ENCODE measurements around the gene KLHL29.

Gene KLHL29

DNA sequence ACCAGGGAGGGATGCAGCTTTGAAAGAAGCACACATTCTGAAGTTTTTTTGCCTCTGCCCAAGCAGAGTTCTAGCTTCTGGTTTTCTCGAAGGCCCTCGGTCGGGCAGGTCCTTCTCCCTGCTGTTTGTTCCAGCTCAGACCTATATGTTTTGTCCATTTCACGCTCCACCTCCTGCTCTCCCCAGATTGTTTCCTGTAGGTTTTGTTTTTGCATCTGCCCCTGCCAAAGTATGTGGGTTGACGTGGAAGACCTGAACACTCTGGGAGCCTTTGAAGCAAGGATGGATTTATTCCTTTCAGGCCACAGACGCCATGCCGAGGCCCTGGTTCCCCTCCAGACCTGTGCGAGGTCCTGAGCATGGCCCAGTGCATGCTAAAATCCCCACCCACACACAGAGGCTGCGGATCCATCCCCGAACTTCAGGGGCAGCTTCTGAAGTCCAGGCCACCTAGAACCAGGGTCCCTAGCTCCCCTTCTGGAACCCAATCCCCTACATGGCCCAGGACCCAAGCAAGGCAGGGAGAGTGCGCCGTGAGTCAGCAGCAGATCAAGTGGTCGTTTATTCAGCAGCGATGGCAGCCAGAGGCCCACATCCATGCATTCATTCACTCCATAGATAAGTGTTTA, 205.4 kb downstream of the KLHL29 start:
- no peak for DNase-seq (ENCODE audit: low read depth, low spot score)

DNA sequence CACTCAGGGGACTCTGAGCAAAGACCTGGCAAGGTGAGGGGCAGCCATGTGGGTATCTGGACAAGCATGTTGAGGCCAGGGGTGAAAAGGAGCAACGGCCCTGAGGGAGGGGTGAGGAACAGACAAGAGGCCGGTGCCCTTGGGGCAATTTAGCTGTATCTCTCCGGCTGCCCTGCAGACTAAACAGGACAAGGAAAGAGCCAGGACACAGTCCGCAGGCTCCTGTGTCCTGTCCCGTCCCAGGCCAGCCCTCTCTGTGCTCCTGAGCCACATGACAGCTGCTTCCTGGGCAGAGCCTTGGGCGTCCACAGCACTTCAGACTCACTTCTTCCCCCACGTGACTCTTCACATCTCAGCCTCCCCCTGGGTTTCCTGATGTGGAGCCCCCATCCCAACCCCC, 206.1 kb downstream of the KLHL29 start:
- no peak for DNase-seq (ENCODE audit: low read depth, low spot score)

DNA sequence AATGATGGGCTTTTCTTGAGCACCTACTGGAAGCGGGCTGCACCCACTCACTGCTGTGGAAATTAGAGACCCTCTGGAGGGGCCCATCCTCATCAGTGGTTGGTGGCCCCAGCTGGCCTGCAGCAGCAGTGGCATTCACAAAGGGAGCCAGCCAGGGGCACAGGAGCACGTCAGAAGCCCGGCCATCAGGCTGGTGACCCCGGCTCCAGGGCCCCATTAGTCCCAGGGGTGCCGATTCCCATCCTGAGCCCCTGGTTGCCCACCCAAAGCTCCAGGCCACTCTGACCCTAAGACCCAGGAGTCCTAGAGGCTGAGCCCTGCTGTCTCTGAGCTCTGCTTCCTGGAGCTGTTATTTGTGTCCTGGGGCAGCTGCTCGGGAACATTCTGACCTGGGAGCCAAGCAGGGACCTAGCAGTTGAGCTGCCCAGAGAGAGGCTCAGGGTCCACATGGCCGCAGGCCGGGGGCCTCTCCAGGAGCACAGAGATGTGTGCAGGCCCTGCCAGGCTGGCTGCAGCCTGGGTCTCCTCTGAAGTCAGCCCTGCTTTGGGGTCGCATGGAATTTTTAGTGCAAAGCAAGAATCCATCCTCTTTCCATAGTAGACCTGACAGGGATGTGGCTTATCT, 207.2 kb downstream of the KLHL29 start:
- DNase-seq (ENCODE audit: low read depth, low spot score), result no peak

DNA sequence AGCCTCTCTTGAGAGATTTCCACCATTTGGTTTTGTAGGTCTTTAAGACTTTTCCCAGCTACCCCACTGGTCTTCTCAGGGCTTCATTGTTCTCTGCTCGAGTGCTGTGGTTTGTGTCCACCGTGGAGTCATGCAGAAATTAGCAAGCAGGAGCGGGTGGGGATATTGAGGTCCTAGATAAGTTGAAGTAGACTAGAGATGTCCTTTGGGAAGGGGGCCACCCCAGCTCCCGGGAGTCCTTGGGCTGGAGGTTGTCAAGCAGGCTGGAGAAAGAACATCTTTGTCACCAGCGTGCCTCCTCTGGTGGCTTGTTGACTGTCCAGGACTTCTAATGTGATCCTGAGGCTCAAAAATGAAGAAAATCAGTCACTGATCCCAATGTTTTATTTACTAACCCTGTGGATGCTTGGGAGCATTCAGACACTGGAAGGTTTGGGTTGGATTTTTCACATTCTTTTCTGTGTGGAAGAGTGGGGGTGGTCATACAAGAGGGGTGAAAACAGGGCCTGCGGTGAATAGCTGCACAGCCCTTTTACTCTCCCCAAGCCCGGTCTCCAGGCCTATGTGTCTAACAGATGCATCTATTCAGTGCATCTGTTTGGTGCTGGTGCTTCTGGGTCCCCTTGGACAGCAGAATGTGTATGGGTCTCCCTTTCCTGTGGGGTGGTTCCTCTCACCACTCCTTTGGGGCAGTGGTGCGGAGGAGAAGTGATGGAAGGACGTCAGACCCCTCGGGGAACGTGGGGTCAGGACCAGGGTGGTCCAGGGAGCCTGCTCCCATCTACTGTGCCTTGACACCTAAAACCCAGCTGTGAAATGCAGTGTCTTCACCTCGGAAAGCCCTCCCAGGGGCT, 208.1 kb downstream of the KLHL29 start:
- no peak for DNase-seq (ENCODE audit: low read depth, low spot score)

DNA sequence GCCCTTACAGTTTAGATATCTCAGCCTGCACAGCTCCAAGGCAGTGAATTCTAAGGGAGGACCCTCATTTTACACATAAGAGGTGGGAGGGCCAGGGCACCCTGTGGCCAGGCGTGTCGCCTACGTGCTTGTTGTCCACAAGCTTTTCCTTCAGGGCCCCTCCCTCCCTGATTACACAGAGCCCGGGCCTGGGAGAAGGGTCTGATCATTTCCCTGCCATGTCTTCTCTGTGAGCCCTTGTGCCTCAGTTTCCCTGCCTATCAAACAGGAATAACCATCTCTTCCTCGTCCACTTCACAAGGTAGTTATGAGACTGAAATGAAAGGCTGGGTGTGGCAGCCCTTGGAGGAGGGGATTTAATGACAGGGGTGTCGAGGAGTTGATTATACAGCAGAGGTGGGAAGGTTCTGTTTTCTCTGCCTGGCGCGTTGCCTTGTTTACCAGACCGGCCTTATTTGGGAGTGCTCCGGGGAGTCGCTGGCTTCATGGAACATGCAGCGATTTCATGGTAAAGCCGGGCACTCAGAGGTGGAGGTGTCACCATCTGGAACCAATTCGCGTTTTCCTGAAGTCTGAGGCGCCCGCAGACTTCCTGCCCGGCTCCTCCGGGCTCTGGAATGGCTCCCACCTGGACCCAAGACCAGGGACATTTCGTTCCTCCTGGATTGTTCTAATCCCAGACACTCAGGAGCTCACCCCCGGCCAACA, 208.9 kb downstream of the KLHL29 start:
- no peak for DNase-seq (ENCODE audit: low read depth, low spot score)

DNA sequence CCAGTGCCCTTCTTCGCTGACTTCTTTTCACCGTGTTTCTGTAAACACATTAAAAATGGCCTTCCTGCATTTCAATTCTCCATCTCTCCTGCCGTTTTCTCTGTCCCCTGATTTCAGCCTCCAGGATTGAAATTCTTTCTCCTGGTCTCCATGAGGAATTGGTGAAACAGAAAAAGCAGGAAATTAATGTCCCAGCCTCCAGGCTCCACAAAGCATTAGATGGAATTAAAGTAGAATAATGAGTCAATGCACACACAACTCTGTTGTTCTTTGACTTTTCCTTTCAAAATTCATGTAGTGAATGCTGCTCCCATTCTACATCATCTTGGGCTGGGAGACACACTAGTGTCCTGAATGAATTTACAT, 209.5 kb downstream of the KLHL29 start:
- no peak for DNase-seq (ENCODE audit: low read depth, low spot score)

DNA sequence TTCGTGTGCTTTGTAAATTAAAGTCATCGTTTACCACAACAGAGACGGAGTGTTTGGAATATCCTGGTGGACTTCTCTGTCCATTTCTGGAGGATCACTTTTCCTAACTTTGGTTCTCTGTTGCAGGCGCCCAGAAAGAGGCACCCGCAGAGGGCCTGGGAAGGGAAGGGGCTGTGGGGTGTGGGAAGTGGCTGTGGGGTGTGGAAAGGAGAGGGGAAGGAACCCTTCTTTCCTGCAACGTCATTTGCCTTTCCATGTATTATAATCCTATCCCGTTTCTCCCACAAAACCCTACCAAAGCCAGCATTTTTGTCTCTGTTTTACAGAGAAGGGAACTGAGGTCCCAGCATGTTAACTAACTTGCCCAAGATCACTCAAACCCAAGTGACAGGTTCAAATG, 210.0 kb downstream of the KLHL29 start:
- no peak for DNase-seq (ENCODE audit: low read depth, low spot score)

DNA sequence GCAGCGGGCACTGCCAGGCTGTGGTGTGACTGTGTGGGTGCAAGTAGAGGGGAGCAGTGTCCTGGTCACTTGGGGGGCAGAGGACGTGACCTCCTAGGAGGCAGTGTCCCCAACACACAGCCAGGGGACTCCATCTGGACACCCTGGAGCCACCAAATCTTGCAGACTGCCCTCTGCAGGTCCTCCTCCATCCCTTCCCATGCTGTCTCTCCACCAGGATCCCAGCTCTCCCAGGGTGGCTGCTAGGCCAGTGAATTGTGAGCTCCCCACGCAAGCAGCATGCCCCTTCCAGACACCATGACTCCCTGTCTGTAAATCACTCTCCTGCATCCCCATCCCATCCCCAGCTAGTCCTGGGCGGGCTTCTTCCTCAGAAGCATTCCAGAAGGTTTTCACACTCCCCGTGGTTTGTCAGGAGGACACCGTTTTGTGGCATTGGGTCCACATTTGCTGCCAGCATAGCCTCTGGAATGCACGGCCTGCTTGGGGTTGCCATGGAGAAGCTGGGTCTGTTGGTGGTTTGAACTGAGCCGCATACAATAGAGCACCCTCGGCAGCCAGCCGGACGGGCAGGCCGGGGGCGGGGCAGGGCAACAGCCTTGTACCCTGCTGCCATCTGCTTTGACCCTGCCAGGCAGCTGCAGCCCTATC, 210.7 kb downstream of the KLHL29 start:
- no peak for DNase-seq (ENCODE audit: low read depth, low spot score)

DNA sequence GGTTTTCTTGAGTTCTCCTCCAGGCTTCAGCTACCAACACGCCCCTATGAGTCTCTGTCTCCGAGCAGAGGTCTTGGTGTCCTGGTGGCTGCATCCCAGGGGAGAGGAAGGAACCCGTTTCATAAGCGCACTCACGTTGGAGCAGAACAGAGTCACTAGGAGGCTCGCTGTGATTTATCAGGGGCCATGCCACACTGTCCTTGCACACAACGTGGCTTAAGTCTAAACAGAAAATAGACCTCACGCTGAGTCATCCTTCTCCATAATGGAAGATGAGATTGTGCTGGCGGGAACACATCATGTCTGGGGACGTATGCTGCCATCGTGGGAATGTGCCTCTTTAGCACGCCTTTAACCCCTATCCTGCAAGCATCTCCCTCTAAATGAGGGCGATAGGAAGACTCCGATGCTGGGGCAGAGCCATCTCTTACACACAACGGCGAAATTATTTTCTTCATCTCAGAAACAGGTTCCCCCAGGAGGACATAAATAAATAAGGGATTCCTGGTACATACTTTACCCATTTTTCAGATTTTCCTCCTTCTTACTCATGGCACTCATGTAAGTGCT, 211.4 kb downstream of the KLHL29 start:
- no peak for DNase-seq (ENCODE audit: low read depth, low spot score)

DNA sequence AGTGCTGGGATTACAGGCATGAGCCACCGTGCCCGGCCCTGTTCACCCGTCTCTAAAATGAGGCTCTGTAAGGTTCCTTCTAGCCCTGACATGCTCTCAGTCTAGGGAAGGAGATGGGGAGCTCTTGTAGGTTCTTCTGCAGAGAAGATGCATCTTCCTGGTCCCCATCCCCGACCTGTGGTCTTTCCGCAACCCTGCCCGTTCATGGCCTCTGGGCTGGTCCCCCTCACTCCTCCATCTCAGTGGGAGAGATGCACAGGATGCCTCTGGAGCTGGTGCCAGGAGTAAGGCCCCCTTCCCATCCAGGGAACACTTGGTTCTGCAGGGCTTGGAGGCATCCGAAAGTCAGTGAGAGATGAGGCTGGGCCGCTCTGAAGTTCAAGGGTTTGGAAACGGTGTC, 212.7 kb downstream of the KLHL29 start:
- no peak for DNase-seq (ENCODE audit: low read depth, low spot score)

DNA sequence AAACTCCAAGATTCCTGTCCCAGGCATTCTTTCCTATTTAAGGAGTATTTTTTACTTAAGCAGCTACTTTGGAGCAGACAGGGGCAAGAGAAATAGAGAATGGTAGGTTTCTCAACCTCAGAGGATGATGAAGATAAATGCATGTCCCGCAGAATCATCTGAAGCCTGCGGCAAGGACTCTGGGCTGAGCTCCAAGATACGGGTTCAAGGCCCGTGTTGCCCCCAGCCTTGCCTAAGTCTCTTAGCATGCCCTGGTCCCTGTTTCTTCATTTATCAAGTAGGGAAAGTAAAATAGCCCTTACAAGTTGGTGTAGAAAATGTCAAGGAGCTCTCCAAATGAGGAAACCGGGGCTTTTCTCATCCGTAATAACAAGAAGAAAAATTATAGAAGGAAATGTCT, 214.0 kb downstream of the KLHL29 start:
- no peak for DNase-seq (ENCODE audit: low read depth, low spot score)

DNA sequence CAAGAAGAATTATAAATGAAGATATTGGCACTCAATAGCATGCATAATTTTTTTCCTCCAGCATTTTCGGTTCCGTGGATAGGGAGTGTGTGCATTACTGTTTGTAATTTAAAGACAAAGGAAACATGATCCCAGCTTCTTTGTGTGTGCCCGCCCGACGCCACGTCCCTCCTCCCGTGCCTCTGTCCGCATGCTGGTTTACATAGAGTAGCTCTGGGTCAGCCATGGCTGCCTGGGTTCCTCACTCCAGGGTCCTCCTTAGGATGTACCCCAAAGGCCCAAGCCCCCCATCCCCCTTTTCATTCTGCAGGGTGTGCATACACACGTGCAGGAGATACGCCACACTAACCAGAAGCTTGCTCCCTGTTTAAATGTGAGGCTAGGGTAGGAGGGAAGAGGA, 214.7 kb downstream of the KLHL29 start:
- DNase-seq (ENCODE audit: low read depth, low spot score), result no peak

DNA sequence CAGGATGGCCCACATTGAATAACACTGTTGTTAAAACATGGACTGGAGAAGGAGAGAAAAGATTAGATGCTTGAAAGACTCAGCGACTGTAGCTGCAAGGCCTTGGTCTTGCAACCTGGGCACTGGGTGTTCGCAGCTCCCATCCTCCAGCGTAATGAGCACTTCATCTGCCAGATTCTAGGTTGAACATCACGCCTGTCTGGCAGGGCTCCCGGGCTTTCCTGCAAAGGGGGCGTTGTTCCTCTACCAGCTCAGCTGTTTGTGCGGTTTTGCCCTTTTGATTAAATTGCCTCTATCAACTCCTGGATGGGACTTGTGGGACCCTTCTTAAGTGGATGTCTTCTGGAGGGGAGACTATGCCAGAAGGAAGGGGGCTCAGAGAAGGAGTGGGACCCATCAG, 215.4 kb downstream of the KLHL29 start:
- DNase-seq (ENCODE audit: low read depth, low spot score), result no peak

DNA sequence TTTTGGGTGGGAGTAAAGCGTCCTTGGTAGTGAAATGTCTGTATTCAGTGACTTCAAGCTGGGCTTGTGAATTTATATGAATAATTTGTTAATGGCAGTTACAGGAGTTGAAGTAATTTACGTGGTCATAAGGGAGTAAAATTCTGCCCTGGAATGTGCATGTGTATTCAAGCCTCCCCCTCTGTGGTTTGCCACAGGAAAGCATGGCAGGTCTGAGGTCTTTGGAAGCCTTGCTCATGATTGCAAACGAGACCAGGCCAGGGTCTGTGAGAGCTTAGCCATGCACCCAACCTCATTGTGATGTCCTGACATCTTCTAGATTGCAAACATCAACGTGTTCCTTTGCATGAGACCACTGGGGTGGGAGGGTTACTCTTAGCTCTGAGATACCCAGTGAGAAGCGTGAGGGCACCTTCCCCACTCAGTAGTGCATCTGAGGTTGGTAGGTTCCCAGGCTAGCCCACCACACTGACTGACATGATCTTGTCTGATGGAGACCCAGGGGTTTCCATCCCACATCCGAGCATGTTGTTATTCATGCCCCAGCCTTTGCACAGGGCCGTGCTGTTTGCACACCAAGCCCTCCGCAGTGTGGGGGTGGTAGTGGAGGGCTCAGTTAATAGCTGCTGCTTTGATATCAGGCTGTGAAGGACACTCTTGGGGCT, 216.5 kb downstream of the KLHL29 start:
- no peak for DNase-seq (ENCODE audit: low read depth, low spot score)

DNA sequence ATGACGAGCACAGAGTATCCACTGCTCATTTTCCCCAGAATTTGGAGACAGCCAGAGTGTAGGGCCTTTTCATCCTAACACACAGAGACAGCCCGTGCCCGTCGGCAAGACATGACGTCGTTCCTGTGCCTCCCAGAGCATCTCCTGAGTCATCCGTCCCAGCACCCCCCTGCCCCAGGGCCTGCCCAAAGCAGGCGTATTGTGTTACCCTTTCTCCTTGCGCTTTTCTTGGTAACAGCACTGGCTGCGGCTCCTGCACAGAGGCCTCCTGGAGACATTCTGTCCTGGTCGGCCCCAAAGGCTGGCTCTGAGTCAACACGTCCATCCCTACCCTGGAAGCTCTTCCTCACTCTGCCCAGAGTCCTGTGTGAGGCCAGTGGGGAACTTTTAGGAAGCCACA, 217.1 kb downstream of the KLHL29 start:
- no peak for DNase-seq (ENCODE audit: low read depth, low spot score)

DNA sequence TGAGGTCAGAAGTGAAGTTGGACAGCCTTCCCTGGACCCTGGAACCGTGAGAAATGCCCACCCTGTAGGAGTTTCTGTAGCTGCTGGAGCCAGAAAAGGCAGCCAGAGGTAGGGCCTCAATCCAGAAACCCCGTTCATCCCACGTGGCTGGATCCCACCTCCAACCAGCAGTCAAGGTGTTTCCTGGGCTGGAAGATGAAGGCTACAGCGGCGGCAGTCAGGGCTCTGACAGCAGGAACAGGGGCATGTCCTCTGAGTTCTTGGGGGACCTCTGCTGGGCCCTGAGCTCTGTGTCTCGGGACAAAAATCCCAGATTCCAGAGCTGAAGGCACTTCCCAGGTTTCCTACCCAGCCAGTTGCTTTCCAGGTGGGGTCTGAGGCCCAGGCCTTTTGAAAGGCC, 218.2 kb downstream of the KLHL29 start:
- no peak for DNase-seq (ENCODE audit: low read depth, low spot score)

DNA sequence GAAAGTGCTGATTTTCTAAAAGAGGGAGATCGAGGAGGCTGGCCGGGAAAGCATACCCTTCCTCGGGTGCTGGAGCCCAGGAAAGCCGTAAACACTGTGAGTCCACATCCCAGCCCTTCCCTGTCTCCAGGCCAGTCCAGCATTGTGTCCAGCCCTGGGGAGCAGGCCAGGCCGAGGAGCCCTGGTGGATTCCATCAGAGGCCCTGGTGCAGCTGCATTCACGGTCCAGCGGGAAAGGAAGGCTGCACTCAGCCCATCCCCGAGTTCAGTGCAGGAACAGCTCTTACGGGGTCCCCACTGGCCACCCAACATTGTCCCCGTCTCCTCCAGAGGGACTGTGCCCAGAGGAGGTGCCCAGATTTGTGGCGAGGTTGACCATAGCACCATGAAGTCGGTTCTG, 218.6 kb downstream of the KLHL29 start:
- no peak for DNase-seq (ENCODE audit: low read depth, low spot score)

DNA sequence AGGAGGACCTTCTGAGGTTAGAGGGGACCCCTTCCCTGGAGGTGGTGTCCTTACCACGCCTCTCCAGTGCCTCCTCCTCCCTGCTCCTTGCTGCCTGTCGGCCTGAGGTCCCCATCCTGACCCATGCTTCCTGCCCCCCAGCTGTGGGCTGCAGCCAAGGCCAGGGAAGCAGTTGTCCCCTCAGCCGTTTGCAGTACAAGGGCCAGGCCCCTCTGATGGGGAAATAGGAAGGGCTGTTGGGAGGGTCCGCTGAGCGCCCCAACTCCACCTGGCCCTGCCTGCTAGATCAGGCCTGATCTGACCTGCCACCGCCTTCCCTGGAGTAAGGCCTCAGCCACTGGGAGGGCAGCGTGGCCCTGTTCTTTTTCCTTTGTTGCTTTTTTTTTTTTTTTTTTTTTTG, 219.8 kb downstream of the KLHL29 start:
- DNase-seq (ENCODE audit: low read depth, low spot score), result no peak

DNA sequence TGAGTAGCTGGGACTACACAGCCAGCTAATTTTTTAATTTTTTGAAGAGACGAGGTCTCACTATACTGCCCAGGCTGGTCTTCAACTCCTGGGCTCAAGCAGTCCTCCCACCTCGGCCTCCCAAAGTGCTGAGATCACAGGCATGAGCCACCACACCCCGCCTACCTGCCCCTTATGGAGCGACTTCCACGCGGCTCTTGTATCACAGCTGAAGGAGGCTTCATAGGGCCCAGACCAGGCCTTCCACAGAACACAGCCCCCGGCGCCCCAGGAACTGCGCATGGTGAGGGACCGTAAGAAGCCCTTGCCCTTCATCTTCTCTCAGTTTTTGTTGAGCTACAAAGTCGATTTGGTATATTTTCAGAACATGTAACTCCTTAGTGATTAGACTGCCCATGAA, 220.3 kb downstream of the KLHL29 start:
- no peak for DNase-seq (ENCODE audit: low read depth, low spot score)

DNA sequence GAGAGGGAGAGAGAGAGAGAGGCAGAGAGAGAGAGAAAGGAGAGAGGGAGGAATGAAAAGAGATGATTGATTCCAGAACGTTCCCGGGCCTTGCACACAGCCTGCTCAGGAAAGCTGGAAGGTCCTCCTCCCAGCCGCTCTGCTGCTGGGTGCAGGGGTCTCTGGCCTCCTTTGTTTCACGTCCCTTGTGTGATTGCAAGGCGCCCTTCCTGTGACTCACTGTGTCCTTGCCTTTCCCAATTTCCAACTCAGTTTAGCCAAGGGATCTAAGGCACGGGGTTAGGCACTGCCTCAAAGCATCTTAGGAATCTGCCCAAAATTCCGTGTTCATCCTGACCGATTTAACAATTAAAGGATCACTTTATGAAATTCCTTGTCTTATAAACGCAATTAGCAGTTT, 221.2 kb downstream of the KLHL29 start:
- no peak for DNase-seq (ENCODE audit: low read depth, low spot score)

DNA sequence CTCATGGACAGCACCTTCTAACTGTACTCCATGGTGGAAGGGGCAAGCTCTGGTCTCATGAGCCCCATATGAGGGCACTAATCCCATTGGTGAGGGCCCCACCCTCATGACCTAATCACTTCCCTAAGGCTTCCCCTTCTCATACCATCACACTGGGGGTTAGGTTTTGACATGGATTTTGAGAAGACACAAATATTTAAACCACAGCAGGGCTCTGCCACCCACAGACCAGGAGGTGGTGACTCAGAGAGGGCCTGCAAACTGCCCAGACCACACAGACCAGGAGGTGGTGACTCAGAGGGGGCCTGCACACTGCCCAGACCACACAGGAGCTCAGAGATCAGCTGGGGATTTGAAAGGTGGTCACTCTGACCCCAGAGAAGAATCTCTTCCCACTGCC, 222.0 kb downstream of the KLHL29 start:
- no peak for DNase-seq (ENCODE audit: low read depth, low spot score)
